Esophagus squamous epithelium (tissue), 5 donors: Measurements from ENCODE around the gene PLD3. TPM values are rescaled to one million over a fixed set of nuclear protein-coding genes. Genes with fewer than 3 reads are reported as not detected.

Source experiments
- DNase-seq: peaks from one replicate; lab custom pipeline; 2025; lab: John Stamatoyannopoulos, UW
- H3K27ac ChIP-seq, 4 donors: fragments of 200-600 bp; sonication (generic); one replicate each; pipeline ENCODE4 v1.5.1; 2016 to 2019; ENCODE audit warnings: mild to moderate bottlenecking in 1 of 4
- H3K27me3 ChIP-seq, 4 donors: fragments of 200-600 bp; sonication (generic); 1 replicate in 3 of 4; 2 replicates in 1 of 4; pipeline versions ENCODE4 v1.5.1 to v1.6.0; 2017 to 2021; ENCODE audit warnings: antibody characterized with exemption in 1 of 4
- H3K36me3 ChIP-seq, 3 donors: fragments of 200-600 bp; sonication (generic); one replicate each; pipeline ENCODE4 v1.5.1; 2016 to 2019
- H3K4me1 ChIP-seq, 3 donors: fragments of 200-600 bp; sonication (generic); one replicate each; pipeline ENCODE4 v1.5.1; 2017 to 2019
- H3K4me3 ChIP-seq, 4 donors: fragments of 200-600 bp; sonication (generic); 1 replicate in 3 of 4; 2 replicates in 1 of 4; pipeline ENCODE4 v1.5.1; 2016 to 2019; ENCODE audit warnings: mild to moderate bottlenecking in 2 of 4, moderate library complexity in 1 of 4
- H3K9me3 ChIP-seq, 3 donors: fragments of 200-600 bp; sonication (generic); one replicate each; pipeline ENCODE4 v1.5.1; 2016 to 2019
- CTCF ChIP-seq, 6 experiments: fragments of 450-650 bp in 4 of 6; fragments of 200-600 bp in 2 of 6; sonication (generic) in 2 of 6; IDR thresholded peaks; one replicate each; pipeline ENCODE4 v1.5.1; 2016 to 2019; ENCODE audit warnings: antibody characterized with exemption in 6 of 6, mild to moderate bottlenecking in 4 of 6, moderate library complexity in 4 of 6
- POLR2A ChIP-seq, 4 donors: fragments of 450-650 bp; IDR thresholded peaks; one replicate each; pipeline ENCODE4 v1.6.1; 2017; ENCODE audit warnings: antibody characterized with exemption in 4 of 4, mild to moderate bottlenecking in 4 of 4, moderate library complexity in 3 of 4
- WGBS, 2 donors: methylation state at CpG; one replicate each; pipeline ENCODE4 v1.1.5; 2018; 5-methylcytosine and 5-hydroxymethylcytosine counted together
- intact Hi-C: fragments of 100-400 bp; cut with DNase I; formaldehyde crosslinking; loops from one replicate; pipeline ENCODE4 v1.15.0; 2022
- total RNA-seq, 4 donors: library from RNA; depleted of rRNA; stranded (reverse); fragments of >200 nt; gene quantifications; one replicate each; pipeline ENCODE4 v1.1.0, GENCODE V29; 2016
- donor health status: DM: yes; HTN: yes; CAD: no.

PLD3 gene
- total RNA-seq, 4 donors from 2014 or later: 56.8 to 163 (median 128) TPM

GRCh38 chr19:40415768-40416167, 67.3 kb downstream of the PLD3 start:
- TF ChIP-seq POLR2A (IDR thresholded peaks at IDR 0.05) (no peak), CTCF (IDR thresholded peaks at IDR 0.05) (no peak)
- 88 to 97% methylated on average over 2 of the region's 2 CpGs for WGBS, 2 donors
- Histone ChIP-seq H3K4me1 (peaks cover 5 to 58% (median 17%) of the 10 kb centered on the region in 3 donors), H3K27me3 (peaks cover 0 to 9% (median 0%) of the 10 kb centered on the region in 4 donors), H3K9me3 (no peaks in the 10 kb centered on the region), H3K27ac (no peak overlapping the region), H3K36me3 (no peaks in the 10 kb centered on the region), H3K4me3 (no peak overlapping the region)
- intact Hi-C loops: no loop called here
- no peak for DNase-seq

GRCh38 chr19:40416918-40417642, 68.6 kb downstream of the PLD3 start:
- DNase-seq: no peak
- peak overlapping the region; percentile 52 to 88 (median 76) for H3K27ac ChIP-seq
- no peaks in the 10 kb centered on the region for H3K9me3 ChIP-seq
- no peaks in the 10 kb centered on the region for H3K36me3 ChIP-seq
- H3K4me3 ChIP-seq: no peak overlapping the region
- intact Hi-C loops: no loop called here
- H3K4me1 ChIP-seq: peaks cover 14 to 57% (median 16%) of the 10 kb centered on the region in 3 donors
- WGBS, 2 donors: 29 to 41% methylated on average over 12 to 14 of the region's 16 CpGs
- TF ChIP-seq POLR2A (IDR thresholded peaks at IDR 0.05) (peak in 1 of 4 donors; percentile 44), CTCF (IDR thresholded peaks at IDR 0.05) (no peak)
- peaks cover 0 to 9% (median 0%) of the 10 kb centered on the region in 4 donors for H3K27me3 ChIP-seq

GRCh38 chr19:40417643-40417981, 69.1 kb downstream of the PLD3 start:
- no peak for DNase-seq
- no peaks in the 10 kb centered on the region for H3K9me3 ChIP-seq
- intact Hi-C loops: no loop called here
- peaks cover 17 to 57% (median 19%) of the 10 kb centered on the region in 3 donors for H3K4me1 ChIP-seq
- peaks cover 0 to 7% (median 0%) of the 10 kb centered on the region in 4 donors for H3K27me3 ChIP-seq
- H3K36me3 ChIP-seq: peaks cover 0 to 4% (median 0%) of the 10 kb centered on the region in 3 donors
- 78 to 82% methylated on average over 3 to 4 of the region's 4 CpGs for WGBS, 2 donors
- H3K27ac ChIP-seq: peak overlapping the region; percentile 52 to 88 (median 76)
- TF ChIP-seq CTCF (IDR thresholded peaks at IDR 0.05) (no peak), POLR2A (IDR thresholded peaks at IDR 0.05) (no peak)
- no peak overlapping the region for H3K4me3 ChIP-seq

- Histone ChIP-seq H3K27me3 (peaks cover 0 to 3% (median 0%) of the 10 kb centered on the region in 4 donors), H3K27ac (peak overlapping the region in 3 of 4 donors; percentile 70 to 88 (median 81)), H3K9me3 (no peaks in the 10 kb centered on the region), H3K36me3 (peaks cover 0 to 9% (median 3%) of the 10 kb centered on the region in 3 donors), H3K4me3 (no peak overlapping the region), H3K4me1 (peaks cover 20 to 62% (median 20%) of the 10 kb centered on the region in 3 donors)
- TF ChIP-seq CTCF (IDR thresholded peaks at IDR 0.05): no peak
- DNase-seq: no peak
- WGBS, 2 donors: 71 to 84% methylated on average over 3 of the region's 3 CpGs
- intact Hi-C loops: no loop called here
Observed at GRCh38 chr19:40418040-40418439, 69.5 kb downstream of the PLD3 start.

- TF ChIP-seq CTCF (IDR thresholded peaks at IDR 0.05) (no peak), POLR2A (IDR thresholded peaks at IDR 0.05) (no peak)
- no peak for DNase-seq
- Histone ChIP-seq H3K36me3 (peaks cover 0 to 13% (median 7%) of the 10 kb centered on the region in 3 donors), H3K27me3 (no peaks in the 10 kb centered on the region), H3K27ac (no peak overlapping the region), H3K4me1 (peaks cover 20 to 66% (median 30%) of the 10 kb centered on the region in 3 donors), H3K4me3 (no peak overlapping the region), H3K9me3 (no peaks in the 10 kb centered on the region)
- 72 to 73% methylated on average over 5 of the region's 5 CpGs for WGBS, 2 donors
- intact Hi-C loops: no loop called here
Observed at GRCh38 chr19:40419066-40419612, 70.6 kb downstream of the PLD3 start.
